ENCODE results near the gene ZNF436. TPM values are rescaled to one million over a fixed set of nuclear protein-coding genes. Genes with fewer than 3 reads are reported as not detected.

The ZNF436 gene
- total RNA-seq, 1 donor from 2014 or later, result 24.8 TPM

- no peaks in the 10 kb centered on the region for H3K9me3 Mint-ChIP-seq
- no peak overlapping the region for H3K4me3 Mint-ChIP-seq
Observed at GRCh38 chr1:23402286-23403037, 32.8 kb upstream of the ZNF436 start.

GRCh38 chr1:23401313-23401712 lies 31.7 kb upstream of the ZNF436 start:
- H3K27me3 Mint-ChIP-seq, result no peaks in the 10 kb centered on the region
- H3K4me1 Mint-ChIP-seq (ENCODE audit: unreplicated experiment), result peaks cover 20% of the 10 kb centered on the region
- H3K27ac Mint-ChIP-seq, result no peak overlapping the region
- no peak for TF ChIP-seq CTCF (conservative IDR thresholded peaks at IDR 0.05)
- H3K36me3 Mint-ChIP-seq, result peaks cover 3% of the 10 kb centered on the region
- no peak overlapping the region for H3K4me3 Mint-ChIP-seq
- no peaks in the 10 kb centered on the region for H3K9me3 Mint-ChIP-seq
- DNase-seq (ENCODE audit: extremely low spot score, unreplicated experiment), result no peak

More at GRCh38 chr1:23402286-23403037, 32.8 kb upstream of the ZNF436 start:
- DNase-seq (ENCODE audit: extremely low spot score, unreplicated experiment), result no peak
- Mint-ChIP-seq H3K36me3 (peaks cover 3% of the 10 kb centered on the region), H3K27me3 (no peaks in the 10 kb centered on the region), H3K4me1 (ENCODE audit: unreplicated experiment) (peaks cover 20% of the 10 kb centered on the region), H3K27ac (no peak overlapping the region)
- no peak for TF ChIP-seq CTCF (conservative IDR thresholded peaks at IDR 0.05)

GRCh38 chr1:23400324-23401114 lies 30.9 kb upstream of the ZNF436 start:
- Mint-ChIP-seq H3K27ac (no peak overlapping the region), H3K9me3 (no peaks in the 10 kb centered on the region), H3K36me3 (peaks cover 3% of the 10 kb centered on the region), H3K4me1 (ENCODE audit: unreplicated experiment) (peaks cover 20% of the 10 kb centered on the region), H3K27me3 (no peaks in the 10 kb centered on the region), H3K4me3 (no peak overlapping the region)
- DNase-seq (ENCODE audit: extremely low spot score, unreplicated experiment), result no peak
- TF ChIP-seq CTCF (conservative IDR thresholded peaks at IDR 0.05), result no peak

GRCh38 chr1:23399229-23399628 lies 29.6 kb upstream of the ZNF436 start:
- Mint-ChIP-seq H3K27me3 (no peaks in the 10 kb centered on the region), H3K4me3 (no peak overlapping the region), H3K36me3 (peaks cover 9% of the 10 kb centered on the region), H3K9me3 (no peaks in the 10 kb centered on the region), H3K4me1 (ENCODE audit: unreplicated experiment) (peaks cover 31% of the 10 kb centered on the region), H3K27ac (no peak overlapping the region)
- no peak for TF ChIP-seq CTCF (conservative IDR thresholded peaks at IDR 0.05)
- DNase-seq (ENCODE audit: extremely low spot score, unreplicated experiment), result no peak

- H3K36me3 Mint-ChIP-seq, result peaks cover 9% of the 10 kb centered on the region
- H3K4me1 Mint-ChIP-seq (ENCODE audit: unreplicated experiment), result peaks cover 23% of the 10 kb centered on the region
- no peak for DNase-seq (ENCODE audit: extremely low spot score, unreplicated experiment)
- H3K27me3 Mint-ChIP-seq, result no peaks in the 10 kb centered on the region
- TF ChIP-seq CTCF (conservative IDR thresholded peaks at IDR 0.05), result no peak
- H3K4me3 Mint-ChIP-seq, result no peak overlapping the region
- H3K27ac Mint-ChIP-seq, result no peak overlapping the region
- no peaks in the 10 kb centered on the region for H3K9me3 Mint-ChIP-seq
Observed at GRCh38 chr1:23397908-23398307, 28.3 kb upstream of the ZNF436 start.
